ENCODE measurements around the gene NDN.

The NDN gene

GRCh38 chr15:23694592-23694991 is 7.5 kb upstream of the NDN start:
- H3K4me3 ChIP-seq (ENCODE audit: low read depth in 1 of 2, low read length in 1 of 2), result no peak overlapping the region
- no peaks in the 10 kb centered on the region for H3K9me3 ChIP-seq
- H3K27me3 ChIP-seq, result no peaks in the 10 kb centered on the region
- no peak overlapping the region for H3K27ac ChIP-seq
- TF ChIP-seq, protein P1, sequence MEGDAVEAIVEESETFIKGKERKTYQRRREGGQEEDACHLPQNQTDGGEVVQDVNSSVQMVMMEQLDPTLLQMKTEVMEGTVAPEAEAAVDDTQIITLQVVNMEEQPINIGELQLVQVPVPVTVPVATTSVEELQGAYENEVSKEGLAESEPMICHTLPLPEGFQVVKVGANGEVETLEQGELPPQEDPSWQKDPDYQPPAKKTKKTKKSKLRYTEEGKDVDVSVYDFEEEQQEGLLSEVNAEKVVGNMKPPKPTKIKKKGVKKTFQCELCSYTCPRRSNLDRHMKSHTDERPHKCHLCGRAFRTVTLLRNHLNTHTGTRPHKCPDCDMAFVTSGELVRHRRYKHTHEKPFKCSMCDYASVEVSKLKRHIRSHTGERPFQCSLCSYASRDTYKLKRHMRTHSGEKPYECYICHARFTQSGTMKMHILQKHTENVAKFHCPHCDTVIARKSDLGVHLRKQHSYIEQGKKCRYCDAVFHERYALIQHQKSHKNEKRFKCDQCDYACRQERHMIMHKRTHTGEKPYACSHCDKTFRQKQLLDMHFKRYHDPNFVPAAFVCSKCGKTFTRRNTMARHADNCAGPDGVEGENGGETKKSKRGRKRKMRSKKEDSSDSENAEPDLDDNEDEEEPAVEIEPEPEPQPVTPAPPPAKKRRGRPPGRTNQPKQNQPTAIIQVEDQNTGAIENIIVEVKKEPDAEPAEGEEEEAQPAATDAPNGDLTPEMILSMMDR (IDR thresholded peaks at IDR 0.05), result no peak
- H3K4me1 ChIP-seq (ENCODE audit: control insufficient read depth in 1 of 2, insufficient read depth in 1 of 2, low read depth in 1 of 2, low read length in 1 of 2), result no peaks in the 10 kb centered on the region
- no peaks in the 10 kb centered on the region for H3K36me3 ChIP-seq

GRCh38 chr15:23690450-23690852 is 3.3 kb upstream of the NDN start:
- Histone ChIP-seq H3K36me3 (no peaks in the 10 kb centered on the region), H3K27ac (no peak overlapping the region), H3K27me3 (peaks cover 22% of the 10 kb centered on the region), H3K4me1 (ENCODE audit: control insufficient read depth in 1 of 2, insufficient read depth in 1 of 2, low read depth in 1 of 2, low read length in 1 of 2) (no peaks in the 10 kb centered on the region), H3K4me3 (ENCODE audit: low read depth in 1 of 2, low read length in 1 of 2) (no peak overlapping the region), H3K9me3 (no peaks in the 10 kb centered on the region)
- TF ChIP-seq, protein P1 (IDR thresholded peaks at IDR 0.05), result no peak

DNA sequence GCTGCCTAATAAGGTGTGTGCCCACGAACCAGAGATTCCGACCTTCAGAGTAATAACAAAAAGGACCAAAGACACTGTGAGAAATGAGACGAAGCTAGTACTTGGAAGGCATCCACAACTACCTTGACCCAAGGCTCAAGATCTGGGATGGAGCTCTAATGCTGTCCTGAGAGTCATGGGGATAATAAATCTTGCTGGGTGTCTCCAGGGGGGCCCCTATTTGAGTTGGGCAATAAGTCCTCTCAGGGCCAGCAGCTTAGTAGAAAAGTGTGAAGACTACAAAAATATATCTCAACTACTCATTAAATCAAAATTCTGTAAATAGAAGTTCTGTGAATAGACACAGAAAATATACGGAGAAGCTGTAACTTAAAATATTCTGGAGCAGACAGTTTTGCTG is 2.9 kb upstream of the NDN start:
- H3K27me3 ChIP-seq, result peaks cover 22% of the 10 kb centered on the region
- H3K27ac ChIP-seq, result no peak overlapping the region
- TF ChIP-seq, protein P1 (IDR thresholded peaks at IDR 0.05), result no peak
- no peaks in the 10 kb centered on the region for H3K36me3 ChIP-seq
- no peaks in the 10 kb centered on the region for H3K9me3 ChIP-seq
- H3K4me1 ChIP-seq (ENCODE audit: control insufficient read depth in 1 of 2, insufficient read depth in 1 of 2, low read depth in 1 of 2, low read length in 1 of 2), result no peaks in the 10 kb centered on the region
- no peak overlapping the region for H3K4me3 ChIP-seq (ENCODE audit: low read depth in 1 of 2, low read length in 1 of 2)

DNA sequence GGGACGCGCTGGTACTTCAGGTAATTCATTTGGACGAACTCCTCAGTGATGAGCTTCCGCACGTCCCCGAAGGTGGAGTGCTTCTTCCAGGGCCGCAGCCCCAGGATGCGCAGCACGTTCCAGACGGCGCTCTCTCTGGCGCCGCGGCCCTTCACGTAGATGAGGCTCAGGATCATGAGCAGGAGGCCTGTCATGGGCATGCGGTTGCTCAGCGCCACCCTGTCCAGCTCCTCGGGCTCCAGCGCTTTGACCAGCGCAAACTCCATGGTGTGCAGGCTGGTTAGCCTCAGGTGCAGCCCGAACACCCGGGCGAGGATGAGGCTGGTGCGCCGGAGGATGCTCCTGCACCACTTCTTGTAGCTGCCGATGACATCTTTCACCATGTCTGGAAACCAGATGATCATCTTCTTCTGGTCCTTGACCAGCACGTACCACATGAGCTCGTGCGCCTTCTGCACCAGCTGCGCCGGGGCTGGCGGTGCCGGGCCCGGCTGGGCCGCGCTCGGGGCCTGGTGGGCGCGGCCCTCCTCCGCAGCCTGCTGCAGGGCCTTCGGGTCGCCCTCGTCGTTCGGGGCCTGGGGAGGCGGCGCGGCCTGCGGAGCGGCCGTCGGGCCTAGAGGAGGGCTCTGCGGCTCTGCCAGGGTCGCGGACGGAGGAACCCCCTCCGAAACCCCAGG is 501 bp downstream of the NDN start:
- TF ChIP-seq, protein P1 (IDR thresholded peaks at IDR 0.05), result no peak
- Histone ChIP-seq H3K9me3 (no peaks in the 10 kb centered on the region), H3K4me3 (ENCODE audit: low read depth in 1 of 2, low read length in 1 of 2) (no peak overlapping the region), H3K36me3 (no peaks in the 10 kb centered on the region), H3K4me1 (ENCODE audit: control insufficient read depth in 1 of 2, insufficient read depth in 1 of 2, low read depth in 1 of 2, low read length in 1 of 2) (no peaks in the 10 kb centered on the region), H3K27ac (no peak overlapping the region), H3K27me3 (peaks cover 22% of the 10 kb centered on the region)

GRCh38 chr15:23671481-23671880 is 15.6 kb downstream of the NDN start:
- Histone ChIP-seq H3K27me3 (no peaks in the 10 kb centered on the region), H3K4me3 (ENCODE audit: low read depth in 1 of 2, low read length in 1 of 2) (no peak overlapping the region), H3K27ac (no peak overlapping the region), H3K4me1 (ENCODE audit: control insufficient read depth in 1 of 2, insufficient read depth in 1 of 2, low read depth in 1 of 2, low read length in 1 of 2) (no peaks in the 10 kb centered on the region), H3K9me3 (no peaks in the 10 kb centered on the region), H3K36me3 (no peaks in the 10 kb centered on the region)
- TF ChIP-seq, protein P1 (IDR thresholded peaks at IDR 0.05), result no peak
